ENCODE data around the gene TUBGCP2. TPM values are rescaled to one million over a fixed set of nuclear protein-coding genes. Genes with fewer than 3 reads are reported as not detected.

Gene TUBGCP2
- total RNA-seq, 4 donors from 2014 or later: 41.1 to 75.7 (median 43.5) TPM

GRCh38 chr10:133350950-133351329 is 42.3 kb upstream of the TUBGCP2 start:
- intact Hi-C loops (cut with DNase I; ENCODE audit: low total_unique reads): no loop called here
- TF ChIP-seq POLR2A (IDR thresholded peaks at IDR 0.05): no peak
- TF ChIP-seq, protein P1, sequence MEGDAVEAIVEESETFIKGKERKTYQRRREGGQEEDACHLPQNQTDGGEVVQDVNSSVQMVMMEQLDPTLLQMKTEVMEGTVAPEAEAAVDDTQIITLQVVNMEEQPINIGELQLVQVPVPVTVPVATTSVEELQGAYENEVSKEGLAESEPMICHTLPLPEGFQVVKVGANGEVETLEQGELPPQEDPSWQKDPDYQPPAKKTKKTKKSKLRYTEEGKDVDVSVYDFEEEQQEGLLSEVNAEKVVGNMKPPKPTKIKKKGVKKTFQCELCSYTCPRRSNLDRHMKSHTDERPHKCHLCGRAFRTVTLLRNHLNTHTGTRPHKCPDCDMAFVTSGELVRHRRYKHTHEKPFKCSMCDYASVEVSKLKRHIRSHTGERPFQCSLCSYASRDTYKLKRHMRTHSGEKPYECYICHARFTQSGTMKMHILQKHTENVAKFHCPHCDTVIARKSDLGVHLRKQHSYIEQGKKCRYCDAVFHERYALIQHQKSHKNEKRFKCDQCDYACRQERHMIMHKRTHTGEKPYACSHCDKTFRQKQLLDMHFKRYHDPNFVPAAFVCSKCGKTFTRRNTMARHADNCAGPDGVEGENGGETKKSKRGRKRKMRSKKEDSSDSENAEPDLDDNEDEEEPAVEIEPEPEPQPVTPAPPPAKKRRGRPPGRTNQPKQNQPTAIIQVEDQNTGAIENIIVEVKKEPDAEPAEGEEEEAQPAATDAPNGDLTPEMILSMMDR (IDR thresholded peaks at IDR 0.05): no peak
- H3K4me3 ChIP-seq (ENCODE audit: low read depth, poor library complexity, severe bottlenecking): no peak overlapping the region
- DNase-seq (ENCODE audit: low spot score in 2 of 2): no peak
- 45 to 58% methylated on average over 6 to 10 of the region's 13 CpGs for WGBS, 2 donors

- DNase-seq (ENCODE audit: low spot score in 2 of 2): no peak
- TF ChIP-seq, protein P1 (IDR thresholded peaks at IDR 0.05): no peak
- TF ChIP-seq POLR2A (IDR thresholded peaks at IDR 0.05): no peak
- WGBS, 2 donors: 74 to 78% methylated on average over 9 to 11 of the region's 12 CpGs
- H3K4me3 ChIP-seq (ENCODE audit: low read depth, poor library complexity, severe bottlenecking): no peak overlapping the region
- intact Hi-C loops (cut with DNase I; ENCODE audit: low total_unique reads): no loop called here
Observed at GRCh38 chr10:133350283-133350949, 41.7 kb upstream of the TUBGCP2 start.

DNA sequence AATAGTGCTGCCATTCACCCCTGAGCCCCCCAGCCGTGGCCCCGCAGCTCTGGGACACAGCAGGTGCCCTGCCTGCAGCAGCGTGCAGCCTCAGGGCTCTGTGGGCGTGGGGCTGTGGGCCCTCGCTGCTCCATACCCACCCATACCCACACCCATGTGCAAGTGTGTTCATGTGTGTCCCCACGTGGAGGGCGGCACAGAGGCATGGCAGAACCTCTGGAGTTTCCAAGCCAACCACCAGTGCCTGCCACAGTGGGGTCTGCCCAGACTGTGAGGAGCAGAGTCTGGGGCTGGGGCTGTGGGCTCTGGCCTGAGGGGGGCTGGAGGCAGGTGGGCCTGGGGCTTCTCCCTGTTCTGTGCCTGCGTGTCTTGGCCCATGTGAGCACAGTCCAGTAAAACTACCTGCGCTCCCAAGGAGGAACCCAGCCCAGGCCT is 40.9 kb upstream of the TUBGCP2 start:
- TF ChIP-seq, protein P1 (IDR thresholded peaks at IDR 0.05): no peak
- no peak for TF ChIP-seq POLR2A (IDR thresholded peaks at IDR 0.05)
- intact Hi-C loops (cut with DNase I; ENCODE audit: low total_unique reads): no loop called here
- no peak overlapping the region for H3K4me3 ChIP-seq (ENCODE audit: low read depth, poor library complexity, severe bottlenecking)
- 24 to 44% methylated on average over 6 to 9 of the region's 9 CpGs for whole genome bisulfite sequencing, 2 donors
- no peak for DNase-seq (ENCODE audit: low spot score in 2 of 2)

- intact Hi-C loops (cut with DNase I; ENCODE audit: low total_unique reads): no loop called here
- no peak for DNase-seq (ENCODE audit: low spot score in 2 of 2)
- 60 to 72% methylated on average over 8 of the region's 8 CpGs for WGBS, 2 donors
- TF ChIP-seq, protein P1 (IDR thresholded peaks at IDR 0.05): peak in 1 of 3 donors; percentile 54
- no peak for TF ChIP-seq POLR2A (IDR thresholded peaks at IDR 0.05)
- H3K4me3 ChIP-seq (ENCODE audit: low read depth, poor library complexity, severe bottlenecking): no peak overlapping the region
Observed at GRCh38 chr10:133349160-133349568, 40.5 kb upstream of the TUBGCP2 start.

DNA sequence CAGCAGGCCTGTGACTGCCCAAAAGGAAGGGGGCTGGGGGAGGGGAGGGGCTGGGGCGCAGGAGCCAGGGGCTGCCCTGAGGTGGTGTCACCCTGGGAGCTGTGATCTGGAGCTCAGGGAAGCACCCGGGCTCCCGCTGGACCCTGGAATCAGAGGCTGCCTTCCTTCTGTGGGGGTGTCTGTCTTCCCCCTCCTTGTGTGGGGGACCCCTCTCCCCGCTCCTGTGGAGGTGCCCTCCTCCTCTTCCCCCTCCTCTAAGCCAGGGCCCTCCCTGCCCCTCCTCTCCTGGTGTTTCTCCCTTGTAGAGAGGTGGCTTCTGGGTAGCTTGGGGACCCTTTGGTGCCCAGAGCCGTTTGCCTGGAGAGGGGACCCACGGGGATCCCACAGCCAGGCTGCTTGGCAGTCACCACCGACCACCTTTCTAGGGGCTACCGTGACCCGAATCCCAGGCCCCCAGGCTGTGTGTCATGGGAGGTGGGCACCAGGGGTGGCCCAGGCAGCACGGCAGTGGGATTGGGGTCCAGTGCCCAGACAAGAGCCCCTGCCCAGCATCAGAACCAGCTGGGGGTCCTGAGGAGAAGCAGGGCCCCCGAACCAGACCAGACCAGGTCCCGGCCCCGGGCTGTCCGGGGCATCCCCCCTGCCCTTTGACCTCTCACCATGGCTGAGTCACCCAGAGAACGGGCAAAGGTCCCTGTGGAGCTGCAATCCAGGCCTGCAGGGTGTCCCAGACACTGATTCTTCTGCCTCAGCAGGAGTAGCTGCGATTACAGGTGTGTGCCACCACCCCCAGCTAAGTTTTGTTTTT is 39.2 kb upstream of the TUBGCP2 start:
- TF ChIP-seq POLR2A (IDR thresholded peaks at IDR 0.05): no peak
- TF ChIP-seq, protein P1 (IDR thresholded peaks at IDR 0.05): no peak
- DNase-seq (ENCODE audit: low spot score in 2 of 2): no peak
- no peak overlapping the region for H3K4me3 ChIP-seq (ENCODE audit: low read depth, poor library complexity, severe bottlenecking)
- intact Hi-C loops (cut with DNase I; ENCODE audit: low total_unique reads): no loop called here
- 36 to 47% methylated on average over 11 to 15 of the region's 16 CpGs for WGBS, 2 donors
